Effector CD4-positive, alpha-beta T cell (primary cell): ENCODE measurements around the gene PCNX2.

Source experiments
- DNase-seq: peaks from one replicate; pipeline ENCODE4 v3.0.0-alpha.2; 2020

The PCNX2 gene

GRCh38 chr1:232999956-233000625, 295.4 kb downstream of the PCNX2 start:
- no peak for DNase-seq

- DNase-seq = no peak
These were observed 296.9 kb downstream of the PCNX2 start for GRCh38 chr1:232998646-232999045.

GRCh38 chr1:232998138-232998537, 297.4 kb downstream of the PCNX2 start:
- DNase-seq = no peak

- DNase-seq = no peak
These were observed 299.4 kb downstream of the PCNX2 start for GRCh38 chr1:232996143-232996542.

GRCh38 chr1:232995189-232995588, 300.3 kb downstream of the PCNX2 start:
- DNase-seq = no peak

GRCh38 chr1:232993555-232993954, 302.0 kb downstream of the PCNX2 start:
- no peak for DNase-seq

- no peak for DNase-seq
These were observed 303.3 kb downstream of the PCNX2 start for GRCh38 chr1:232992227-232992626.

GRCh38 chr1:232991238-232991637, 304.3 kb downstream of the PCNX2 start:
- no peak for DNase-seq

- no peak for DNase-seq
These were observed 305.1 kb downstream of the PCNX2 start for GRCh38 chr1:232990176-232991128.

- DNase-seq = no peak
These were observed 306.9 kb downstream of the PCNX2 start for GRCh38 chr1:232988572-232989040.

GRCh38 chr1:232987774-232988140, 307.8 kb downstream of the PCNX2 start:
- DNase-seq = no peak

- no peak for DNase-seq
These were observed 308.3 kb downstream of the PCNX2 start for GRCh38 chr1:232987046-232987773.

GRCh38 chr1:232986527-232986922, 309.0 kb downstream of the PCNX2 start:
- DNase-seq = no peak

GRCh38 chr1:232985882-232986526, 309.5 kb downstream of the PCNX2 start:
- DNase-seq = no peak

GRCh38 chr1:232984577-232985425, 310.7 kb downstream of the PCNX2 start:
- no peak for DNase-seq

- no peak for DNase-seq
These were observed 311.5 kb downstream of the PCNX2 start for GRCh38 chr1:232983817-232984567.

GRCh38 chr1:232983375-232983774, 312.1 kb downstream of the PCNX2 start:
- no peak for DNase-seq

- no peak for DNase-seq
These were observed 313.1 kb downstream of the PCNX2 start for GRCh38 chr1:232982238-232982944.

GRCh38 chr1:232980986-232981560, 314.5 kb downstream of the PCNX2 start:
- DNase-seq = no peak
